MM.1S (cell line): ENCODE results near the gene KCNB1.

Experiments
- CTCF ChIP-seq: fragments of 300-600 bp; sonication (generic); IDR thresholded peaks from 2 replicates; pipeline ENCODE4 v1.5.1; 2016; ENCODE audit warnings: antibody characterized with exemption, low read length, mixed read lengths
- EZH2 ChIP-seq: fragments of 300-600 bp; sonication (generic); optimal IDR thresholded peaks from 2 replicates; pipeline ENCODE3; 2017; ENCODE audit warnings: low read depth, mild to moderate bottlenecking, antibody characterized with exemption, low read length, mixed read lengths
- EZH2phosphoT487 ChIP-seq: fragments of 300-600 bp; sonication (generic); IDR thresholded peaks from 2 replicates; pipeline ENCODE4 v1.6.1; 2018; ENCODE audit warnings: antibody characterized with exemption, low read length

- TF ChIP-seq EZH2phosphoT487 (no peak), EZH2 (no peak), CTCF (no peak)
These were observed 36.1 kb upstream of the KCNB1 start for GRCh38 chr20:49518576-49518975.
